Panc1 (cell line): ENCODE measurements around the gene LIPT2. TPM values are rescaled to one million over a fixed set of nuclear protein-coding genes. Genes with fewer than 3 reads are reported as not detected.

ENCODE experiments used
- ATAC-seq: fragments of 200-7000 bp; cut with Tn5 transposase; 2 replicates; pipeline ENCODE4 v1.9.1; 2020; ENCODE audit warnings: mild to moderate bottlenecking, moderate library complexity
- Bru-seq: library from RNA; stranded (reverse); fragments of 400-500 nt; gene quantifications from one replicate; lab custom pipeline; 2021; lab: Mats Ljungman, UMichigan
- BruChase-seq, 2 experiments: library from RNA; stranded (reverse); fragments of 400-500 nt; gene quantifications; one replicate each; lab custom pipeline; 2021; lab: Mats Ljungman, UMichigan
- BruUV-seq: library from RNA; stranded (reverse); fragments of 400-500 nt; replicated peaks from 2 replicates; lab custom pipeline; 2021; lab: Mats Ljungman, UMichigan
- CTCF ChIA-PET: fragments of 300-600 bp; sonication (Branson Sonifier 250); formaldehyde crosslinking; loops from one replicate; lab custom pipeline; 2022; ENCODE audit warnings: antibody characterized with exemption; lab: Charles Lee
- POLR2A ChIA-PET: fragments of 300-600 bp; sonication (Branson Sonifier 250); formaldehyde crosslinking; loops from one replicate; lab custom pipeline; 2022; ENCODE audit warnings: antibody characterized with exemption; lab: Charles Lee
- DNase-seq: peaks from one replicate; pipeline ENCODE4 v3.0.0-alpha.2; 2010; ENCODE audit warnings: low read depth, low spot score
- H3K27ac ChIP-seq: 2 replicates; pipeline ENCODE4 v1.5.1; 2011; ENCODE audit warnings: mild to moderate bottlenecking, low read length, inconsistent platforms
- H3K27me3 ChIP-seq: fragments of 200-500 bp; sonication (Bioruptor generic); 2 replicates; pipeline ENCODE4 v1.6.0; 2014; ENCODE audit warnings: low read length, inconsistent platforms; ENCODE audit not compliant: control insufficient read depth, insufficient read depth
- H3K36me3 ChIP-seq: fragments of 200-500 bp; sonication (Bioruptor generic); 2 replicates; pipeline ENCODE4 v1.5.1; 2014; ENCODE audit warnings: inconsistent platforms, mild to moderate bottlenecking, low read length, moderate library complexity; ENCODE audit not compliant: control insufficient read depth, insufficient read depth
- H3K4me1 ChIP-seq: 2 replicates; pipeline ENCODE4 v1.5.1; 2011; ENCODE audit warnings: inconsistent platforms, mild to moderate bottlenecking, low read length, moderate library complexity; ENCODE audit not compliant: control insufficient read depth, insufficient read depth
- H3K4me3 ChIP-seq, 2 experiments: 2 replicates each; pipeline ENCODE4 v1.5.1; 2011 to 2012; ENCODE audit warnings: low read depth in 2 of 2, low read length in 2 of 2, mild to moderate bottlenecking in 2 of 2, inconsistent platforms in 1 of 2, moderate library complexity in 1 of 2
- H3K9me3 ChIP-seq: fragments of 200-500 bp; sonication (Bioruptor generic); 2 replicates; pipeline ENCODE4 v1.5.1; 2014; ENCODE audit warnings: low read depth, mild to moderate bottlenecking, inconsistent platforms, low read length, moderate library complexity; ENCODE audit not compliant: control insufficient read depth, insufficient read depth
- POLR2AphosphoS5 ChIP-seq: IDR thresholded peaks from 2 replicates; pipeline ENCODE4 v1.6.1; 2012; ENCODE audit warnings: mild to moderate bottlenecking, low read depth, low read length, moderate library complexity
- SIN3A ChIP-seq: IDR thresholded peaks from 2 replicates; pipeline ENCODE4 v1.6.1; 2012; ENCODE audit warnings: low read depth, mild to moderate bottlenecking, low read length, moderate library complexity, borderline replicate concordance; ENCODE audit not compliant: insufficient read depth
- TCF7L2 ChIP-seq: IDR thresholded peaks from 2 replicates; pipeline ENCODE4 v1.6.1; 2011; ENCODE audit warnings: mild to moderate bottlenecking, low read depth, low read length, inconsistent platforms
- in situ Hi-C: cut with HindIII; loops from 2 replicates; pipeline ENCODE4 v1.10.0; 2016; ENCODE audit warnings: low sequenced_read_pairs, low pct_unique_long_range_greater_than_20kb
- intact Hi-C: fragments of 100-400 bp; cut with micrococcal nuclease; formaldehyde crosslinking; loops from one replicate; pipeline ENCODE4 v1.10.0; 2022; ENCODE audit not compliant: unreplicated experiment
- long read RNA-seq: library from polyadenylated mRNA; unstranded; transcript quantifications from one replicate; pipeline ENCODE4 v2.0.0, GENCODE V29; 2021; ENCODE audit not compliant: unreplicated experiment
- polyA plus RNA-seq: library from polyadenylated mRNA; unstranded; fragments of >200 nt; gene quantifications from one replicate; pipeline ENCODE4 v1.2.1, GENCODE V29; 2012; ENCODE audit warnings: missing spikeins; ENCODE audit not compliant: insufficient read length
- total RNA-seq: library from RNA; stranded (reverse); gene quantifications from one replicate; pipeline ENCODE4 v1.2.1, GENCODE V29; 2021; ENCODE audit not compliant: unreplicated experiment
- TF ChIP-seq, protein P1 (sequence below), 2 experiments: IDR thresholded peaks; 2 replicates each; pipeline ENCODE4 v1.6.1; 2011 to 2012; ENCODE audit warnings: low read depth in 2 of 2, control low read depth in 1 of 2, low read length in 1 of 2, mild to moderate bottlenecking in 1 of 2, moderate library complexity in 1 of 2; ENCODE audit not compliant: insufficient read depth in 1 of 2
- TF ChIP-seq, protein P2 (sequence below): fragments of 450-650 bp; IDR thresholded peaks from 2 replicates; pipeline ENCODE4 v1.5.1; 2017; ENCODE audit warnings: mild to moderate bottlenecking

LIPT2 gene
- total RNA-seq, result 6.2 TPM
- 5.8 TPM for polyA plus RNA-seq
- Bru-seq, nascent RNA, result percentile 61 among the genes with signal in this experiment
- percentile 57 among the genes with signal in this experiment for BruChase-seq, experiment 1, labeled RNA remaining after a 2-hour chase
- BruChase-seq, experiment 2, labeled RNA remaining after a 6-hour chase, result percentile 47 among the genes with signal in this experiment
- long read RNA-seq, transcript LIPT2-201 (2 exons, 1,018 nt), result major isoform, 9 of 12 reads
- long read RNA-seq, partial matches to known transcripts, result 0 of 12 reads
- long read RNA-seq, other reads (novel, unspliced or antisense), result 3 of 12 reads

DNA sequence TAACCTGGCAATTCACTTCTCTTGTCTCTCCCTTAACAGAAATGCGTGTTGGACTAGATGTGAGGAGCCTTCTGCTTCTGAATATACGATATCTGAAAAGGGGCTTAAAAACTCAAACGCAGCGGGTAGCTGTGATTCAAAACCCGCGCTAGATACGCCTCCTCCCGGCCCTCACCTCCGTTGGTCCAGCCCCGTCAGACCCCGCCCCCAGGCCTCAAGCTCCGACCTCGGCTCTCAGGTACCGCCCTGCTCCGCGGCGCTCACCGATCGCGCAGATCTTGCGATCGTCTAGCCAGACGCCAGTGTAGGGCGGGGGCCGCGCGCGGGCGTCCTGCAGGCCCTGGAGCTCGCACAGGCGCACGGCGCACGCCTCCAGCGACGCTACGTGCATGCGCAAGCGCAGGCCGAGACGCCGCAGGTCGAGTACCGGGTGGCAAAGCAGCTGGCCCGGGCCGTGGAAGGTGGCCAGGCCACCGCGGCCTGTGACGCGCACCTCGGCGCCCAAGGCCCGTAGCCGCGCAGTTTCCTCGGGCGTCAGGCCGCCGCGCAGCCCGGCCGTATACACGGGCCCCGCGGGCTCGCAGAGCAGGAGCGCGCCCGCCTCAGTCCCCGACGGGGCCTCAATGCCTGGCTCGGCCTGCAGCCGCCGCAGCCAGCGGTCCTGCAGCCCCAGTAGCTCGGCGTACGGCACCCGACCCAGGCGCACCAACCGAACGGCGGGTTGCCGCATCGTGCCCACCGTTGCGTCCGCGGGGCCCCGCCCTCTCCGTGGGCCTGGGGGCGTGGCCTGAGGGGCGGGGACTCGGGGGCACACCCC lies at the start of gene LIPT2:
Gene LIPT2 (minus strand): TSS at position 751 of the 817 bp plus-strand sequence. CDS start 21 bp downstream, at position 730.
- TF ChIP-seq TCF7L2 (no peak), SIN3A (peak; percentile 69; the same call in 1 of the 2 replicates), POLR2AphosphoS5 (peak; percentile 92)
- TF ChIP-seq, protein P1, sequence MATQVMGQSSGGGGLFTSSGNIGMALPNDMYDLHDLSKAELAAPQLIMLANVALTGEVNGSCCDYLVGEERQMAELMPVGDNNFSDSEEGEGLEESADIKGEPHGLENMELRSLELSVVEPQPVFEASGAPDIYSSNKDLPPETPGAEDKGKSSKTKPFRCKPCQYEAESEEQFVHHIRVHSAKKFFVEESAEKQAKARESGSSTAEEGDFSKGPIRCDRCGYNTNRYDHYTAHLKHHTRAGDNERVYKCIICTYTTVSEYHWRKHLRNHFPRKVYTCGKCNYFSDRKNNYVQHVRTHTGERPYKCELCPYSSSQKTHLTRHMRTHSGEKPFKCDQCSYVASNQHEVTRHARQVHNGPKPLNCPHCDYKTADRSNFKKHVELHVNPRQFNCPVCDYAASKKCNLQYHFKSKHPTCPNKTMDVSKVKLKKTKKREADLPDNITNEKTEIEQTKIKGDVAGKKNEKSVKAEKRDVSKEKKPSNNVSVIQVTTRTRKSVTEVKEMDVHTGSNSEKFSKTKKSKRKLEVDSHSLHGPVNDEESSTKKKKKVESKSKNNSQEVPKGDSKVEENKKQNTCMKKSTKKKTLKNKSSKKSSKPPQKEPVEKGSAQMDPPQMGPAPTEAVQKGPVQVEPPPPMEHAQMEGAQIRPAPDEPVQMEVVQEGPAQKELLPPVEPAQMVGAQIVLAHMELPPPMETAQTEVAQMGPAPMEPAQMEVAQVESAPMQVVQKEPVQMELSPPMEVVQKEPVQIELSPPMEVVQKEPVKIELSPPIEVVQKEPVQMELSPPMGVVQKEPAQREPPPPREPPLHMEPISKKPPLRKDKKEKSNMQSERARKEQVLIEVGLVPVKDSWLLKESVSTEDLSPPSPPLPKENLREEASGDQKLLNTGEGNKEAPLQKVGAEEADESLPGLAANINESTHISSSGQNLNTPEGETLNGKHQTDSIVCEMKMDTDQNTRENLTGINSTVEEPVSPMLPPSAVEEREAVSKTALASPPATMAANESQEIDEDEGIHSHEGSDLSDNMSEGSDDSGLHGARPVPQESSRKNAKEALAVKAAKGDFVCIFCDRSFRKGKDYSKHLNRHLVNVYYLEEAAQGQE (IDR thresholded peaks at IDR 0.05; ENCODE audit: insufficient read depth in 1 of 2, low read depth in 2 of 2, low read length in 1 of 2), result peak in 1 of 2 experiments; percentile 48; a peak in 1 of 4 replicates
- TF ChIP-seq, protein P2, sequence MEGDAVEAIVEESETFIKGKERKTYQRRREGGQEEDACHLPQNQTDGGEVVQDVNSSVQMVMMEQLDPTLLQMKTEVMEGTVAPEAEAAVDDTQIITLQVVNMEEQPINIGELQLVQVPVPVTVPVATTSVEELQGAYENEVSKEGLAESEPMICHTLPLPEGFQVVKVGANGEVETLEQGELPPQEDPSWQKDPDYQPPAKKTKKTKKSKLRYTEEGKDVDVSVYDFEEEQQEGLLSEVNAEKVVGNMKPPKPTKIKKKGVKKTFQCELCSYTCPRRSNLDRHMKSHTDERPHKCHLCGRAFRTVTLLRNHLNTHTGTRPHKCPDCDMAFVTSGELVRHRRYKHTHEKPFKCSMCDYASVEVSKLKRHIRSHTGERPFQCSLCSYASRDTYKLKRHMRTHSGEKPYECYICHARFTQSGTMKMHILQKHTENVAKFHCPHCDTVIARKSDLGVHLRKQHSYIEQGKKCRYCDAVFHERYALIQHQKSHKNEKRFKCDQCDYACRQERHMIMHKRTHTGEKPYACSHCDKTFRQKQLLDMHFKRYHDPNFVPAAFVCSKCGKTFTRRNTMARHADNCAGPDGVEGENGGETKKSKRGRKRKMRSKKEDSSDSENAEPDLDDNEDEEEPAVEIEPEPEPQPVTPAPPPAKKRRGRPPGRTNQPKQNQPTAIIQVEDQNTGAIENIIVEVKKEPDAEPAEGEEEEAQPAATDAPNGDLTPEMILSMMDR, result no peak
- intact Hi-C loops (no loop called here), in situ Hi-C loops (no loop called here)
- DNase-seq (peak; percentile 86), ATAC-seq (peak; percentile 100)
- H3K4me1 ChIP-seq, result peaks cover 9% of the 10 kb centered on the region
- H3K27ac ChIP-seq, result peak within 1 kb of the TSS; percentile 83
- H3K36me3 ChIP-seq, result no peaks in the 10 kb centered on the region
- ChIA-PET POLR2A (interaction anchor here (0.5 to 0.7 kb wide), 5 partner anchors 31 to 322 kb away, joined by 3 to 7 read pairs (median 6); partner anchors contain the start of genes POLD3 and PPME1), CTCF (interaction anchor here (0.7 to 0.8 kb wide), 3 partner anchors 37 to 207 kb away, joined by 3 to 6 read pairs (median 3); no protein-coding TSS in a partner anchor)
- H3K9me3 ChIP-seq, result no peaks in the 10 kb centered on the region
- no TSS peak for BruUV-seq
- H3K4me3 ChIP-seq, result peak within 1 kb of the TSS; percentile 80 to 84
- no peaks in the 10 kb centered on the region for H3K27me3 ChIP-seq

DNA sequence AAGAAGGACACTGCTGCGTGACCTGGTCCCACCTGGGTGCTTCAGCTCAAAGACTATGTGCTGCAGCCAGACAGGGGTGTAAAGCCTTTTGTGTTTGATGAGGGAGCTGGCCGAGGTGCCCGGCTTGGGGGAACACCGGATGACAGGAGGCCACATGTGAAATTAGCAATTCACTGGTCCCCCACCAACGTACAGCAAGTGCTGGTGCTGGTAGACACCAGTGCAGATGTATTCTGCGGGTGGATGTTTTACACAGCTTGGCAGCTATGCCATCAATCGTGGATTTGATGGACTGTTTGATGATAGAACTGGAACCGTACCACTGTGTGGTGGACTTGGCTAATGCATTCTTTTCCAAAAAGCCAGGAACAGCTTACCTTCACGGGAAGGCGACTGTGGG lies 47.9 kb upstream of the LIPT2 start:
- ATAC-seq (no peak), DNase-seq (no peak)
- H3K27me3 ChIP-seq, result no peaks in the 10 kb centered on the region; the same call in 1 of the 2 replicates
- ChIA-PET POLR2A (no interaction called here), CTCF (no interaction called here)
- BruUV-seq, result no TSS peak
- H3K27ac ChIP-seq, result no peak overlapping the region
- no peaks in the 10 kb centered on the region for H3K4me1 ChIP-seq
- intact Hi-C loops, result no loop called here
- in situ Hi-C loops, result no loop called here
- no peaks in the 10 kb centered on the region for H3K9me3 ChIP-seq
- no peaks in the 10 kb centered on the region for H3K36me3 ChIP-seq
- TF ChIP-seq, protein P2, result no peak
- TF ChIP-seq POLR2AphosphoS5, result no peak
- TF ChIP-seq, protein P1 (IDR thresholded peaks at IDR 0.05; ENCODE audit: insufficient read depth in 1 of 2, low read depth in 2 of 2, low read length in 1 of 2), result no peak
- TF ChIP-seq TCF7L2, result no peak
- TF ChIP-seq SIN3A, result no peak
- no peak overlapping the region for H3K4me3 ChIP-seq
